Right forelimb (tissue), 1 donor: ENCODE data around the gene LTO1.

Experiments
- DNase-seq: peaks from one replicate; pipeline ENCODE4 v3.0.0-alpha.2; 2018

The LTO1 gene

GRCh38 chr11:69674267-69674885, 777 bp downstream of the LTO1 start:
- no peak for DNase-seq

GRCh38 chr11:69671734-69672465, 3.3 kb downstream of the LTO1 start:
- DNase-seq = no peak

- peak; percentile 91 for DNase-seq
These were observed 4.9 kb downstream of the LTO1 start for GRCh38 chr11:69670158-69670845.

- no peak for DNase-seq
These were observed 5.7 kb downstream of the LTO1 start for GRCh38 chr11:69669486-69669885.

GRCh38 chr11:69667619-69668604, 7.2 kb downstream of the LTO1 start:
- no peak for DNase-seq

- no peak for DNase-seq
These were observed 8.2 kb downstream of the LTO1 start for GRCh38 chr11:69666752-69667536.

GRCh38 chr11:69666261-69666660, 8.9 kb downstream of the LTO1 start:
- no peak for DNase-seq

GRCh38 chr11:69665669-69666068, 9.5 kb downstream of the LTO1 start:
- no peak for DNase-seq

GRCh38 chr11:69664901-69665300, 10.3 kb downstream of the LTO1 start:
- no peak for DNase-seq

- no peak for DNase-seq
These were observed 10.9 kb downstream of the LTO1 start for GRCh38 chr11:69664103-69664775.

GRCh38 chr11:69663326-69663725, 11.8 kb downstream of the LTO1 start:
- DNase-seq = no peak

GRCh38 chr11:69662806-69663205, 12.3 kb downstream of the LTO1 start:
- DNase-seq = peak; percentile 21

GRCh38 chr11:69662021-69662698, 13.0 kb downstream of the LTO1 start:
- DNase-seq = no peak

GRCh38 chr11:69661413-69661715, 13.8 kb downstream of the LTO1 start:
- no peak for DNase-seq

- DNase-seq = no peak
These were observed 15.1 kb downstream of the LTO1 start for GRCh38 chr11:69660001-69660500.

- no peak for DNase-seq
These were observed 15.6 kb downstream of the LTO1 start for GRCh38 chr11:69659591-69659990.

- DNase-seq = no peak
These were observed 16.3 kb downstream of the LTO1 start for GRCh38 chr11:69658626-69659450.

GRCh38 chr11:69657911-69658625, 17.1 kb downstream of the LTO1 start:
- no peak for DNase-seq

GRCh38 chr11:69657456-69657910, 17.7 kb downstream of the LTO1 start:
- DNase-seq = no peak
